GM21528 (cell line): ENCODE data around the gene BACH2.
"Not testable (repeated sequence)": the region's sequence is repeated elsewhere in the genome, so short reads cannot be mapped to it uniquely, and the experiment has no call there.

Experiments used
- ATAC-seq: cut with Tn5 transposase; IDR thresholded peaks from one replicate; pipeline ENCODE4 v1.9.1; 2021; ENCODE audit warnings: mild to moderate bottlenecking, moderate library complexity; ENCODE audit not compliant: unreplicated experiment, low FRiP score

Gene BACH2

DNA sequence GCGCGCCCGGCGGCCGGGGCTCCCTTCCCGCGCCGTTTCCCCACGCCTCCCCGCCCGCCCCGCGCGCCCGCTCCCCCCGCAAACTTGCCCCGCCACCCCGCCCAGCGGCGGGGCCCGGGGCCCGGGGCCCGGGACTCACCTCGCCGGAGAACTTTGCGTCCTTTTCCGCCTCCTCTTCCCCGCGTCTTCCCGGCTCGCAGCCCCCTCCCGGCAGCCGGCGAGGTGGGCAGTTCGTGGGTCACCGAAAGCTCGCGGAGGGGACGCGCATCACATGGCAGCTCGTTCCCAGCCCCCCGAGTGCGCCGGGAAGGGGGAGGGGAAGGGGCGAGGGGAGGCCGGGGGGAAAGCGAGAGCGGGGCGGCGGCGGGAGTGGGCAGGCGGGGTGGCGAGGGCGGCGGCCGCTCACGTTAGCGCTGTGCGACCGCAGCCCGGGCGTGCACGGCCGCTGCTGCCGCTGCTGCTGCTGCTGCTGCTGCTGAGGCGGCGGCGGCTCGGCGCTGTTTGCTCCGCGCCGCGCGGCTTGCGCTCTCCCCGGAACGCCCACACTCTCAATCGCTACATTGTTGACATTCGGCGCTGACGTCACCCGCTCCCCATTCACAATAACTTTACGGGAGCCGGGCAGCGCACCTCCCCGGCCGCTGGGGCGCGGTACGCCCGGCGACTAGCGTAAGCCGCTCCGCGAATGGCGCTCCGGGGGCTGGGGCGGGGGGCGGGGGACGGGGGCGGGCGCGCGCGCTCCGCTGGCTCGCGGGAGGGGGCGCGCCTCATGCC, at the start of gene BACH2:
BACH2 (minus strand) TSS at position 503 of the 774 bp plus-strand sequence. CDS start 287,999 bp downstream, outside the sequence.
- ATAC-seq, result peak; percentile 68

- ATAC-seq, result no peak
These were observed 46.9 kb upstream of the BACH2 start for GRCh38 chr6:90343576-90343975.

- ATAC-seq, result no peak
These were observed 41.8 kb upstream of the BACH2 start for GRCh38 chr6:90338409-90338808.

DNA sequence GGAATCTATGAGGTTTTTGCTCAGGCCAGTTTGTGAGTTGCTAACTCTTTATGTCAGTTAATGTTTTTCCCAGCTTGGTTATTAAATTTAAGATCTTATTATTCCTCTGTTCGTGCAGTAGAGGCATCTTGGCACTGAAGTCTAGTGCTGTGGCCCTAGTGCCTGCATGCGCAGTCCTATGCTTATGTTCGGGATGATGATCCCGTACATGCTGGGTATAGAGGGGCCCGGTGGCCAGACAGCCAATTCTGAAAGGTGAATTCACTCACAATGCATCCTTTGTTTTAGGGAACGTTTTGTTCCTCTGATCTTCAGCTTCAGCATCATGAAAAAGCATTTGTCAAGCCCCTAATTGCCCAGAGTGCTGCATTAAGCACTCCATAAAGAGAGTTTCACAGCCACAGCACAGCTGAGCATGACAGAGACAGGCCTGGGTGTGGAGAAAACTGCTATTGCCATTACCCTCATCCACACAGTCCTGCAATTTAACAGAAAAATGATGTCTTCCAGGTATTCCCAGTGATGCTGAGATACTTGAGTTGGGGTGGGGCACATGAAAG, 39.8 kb upstream of the BACH2 start:
- no peak for ATAC-seq

- ATAC-seq, result no peak
These were observed 37.3 kb upstream of the BACH2 start for GRCh38 chr6:90333928-90334327.

- not testable (repeated sequence) for ATAC-seq
These were observed 36.4 kb upstream of the BACH2 start for GRCh38 chr6:90332978-90333543.

DNA sequence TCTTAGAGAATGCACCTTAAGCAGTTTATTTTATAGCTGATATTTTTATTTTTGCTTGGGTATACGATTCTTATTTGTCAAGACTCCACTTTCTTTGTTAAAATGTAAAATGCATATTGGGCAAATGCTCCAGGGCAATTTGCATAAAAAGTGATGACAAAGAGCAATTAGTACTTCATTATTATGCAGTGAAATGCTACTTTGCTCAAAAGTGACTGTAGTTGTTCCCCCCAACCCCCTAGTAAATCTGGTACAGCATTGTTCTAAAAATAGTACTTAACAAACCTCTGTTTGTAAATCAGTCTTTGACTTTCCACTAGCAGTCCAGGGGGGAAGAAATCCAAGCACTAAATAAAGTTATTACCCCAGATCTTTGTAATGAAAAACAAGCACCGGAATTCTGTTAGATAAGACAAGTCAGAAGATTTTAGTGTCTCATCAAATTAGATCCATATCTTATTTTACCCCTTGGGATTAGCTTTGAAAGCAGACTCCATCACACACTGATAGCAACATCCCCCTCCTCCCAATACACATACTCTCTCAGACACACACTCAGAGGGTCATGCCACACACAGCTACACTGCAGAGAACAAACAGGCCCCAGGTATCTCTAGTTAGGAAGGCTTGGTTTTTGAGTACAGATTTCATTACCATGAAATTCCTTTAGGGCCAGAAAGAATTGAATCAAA, 32.9 kb upstream of the BACH2 start:
- no peak for ATAC-seq

DNA sequence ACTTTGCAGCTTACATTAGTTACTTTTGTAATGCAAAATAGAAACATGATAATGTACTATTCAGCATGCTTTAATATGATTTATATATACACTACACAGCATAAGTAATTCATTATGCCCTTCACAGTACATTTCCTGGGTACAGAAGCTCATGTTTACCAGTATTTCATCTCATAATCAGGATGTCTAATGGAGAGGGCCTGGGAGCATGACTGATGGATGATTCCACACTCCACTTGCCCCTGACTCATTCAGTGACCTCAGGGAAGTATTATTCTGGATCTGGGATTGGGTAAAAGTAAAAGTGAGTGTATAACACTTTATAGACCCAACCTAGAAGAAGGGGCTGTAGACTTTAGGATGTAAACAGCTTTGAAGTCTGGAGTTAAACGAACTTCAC, 31.4 kb upstream of the BACH2 start:
- ATAC-seq, result no peak

DNA sequence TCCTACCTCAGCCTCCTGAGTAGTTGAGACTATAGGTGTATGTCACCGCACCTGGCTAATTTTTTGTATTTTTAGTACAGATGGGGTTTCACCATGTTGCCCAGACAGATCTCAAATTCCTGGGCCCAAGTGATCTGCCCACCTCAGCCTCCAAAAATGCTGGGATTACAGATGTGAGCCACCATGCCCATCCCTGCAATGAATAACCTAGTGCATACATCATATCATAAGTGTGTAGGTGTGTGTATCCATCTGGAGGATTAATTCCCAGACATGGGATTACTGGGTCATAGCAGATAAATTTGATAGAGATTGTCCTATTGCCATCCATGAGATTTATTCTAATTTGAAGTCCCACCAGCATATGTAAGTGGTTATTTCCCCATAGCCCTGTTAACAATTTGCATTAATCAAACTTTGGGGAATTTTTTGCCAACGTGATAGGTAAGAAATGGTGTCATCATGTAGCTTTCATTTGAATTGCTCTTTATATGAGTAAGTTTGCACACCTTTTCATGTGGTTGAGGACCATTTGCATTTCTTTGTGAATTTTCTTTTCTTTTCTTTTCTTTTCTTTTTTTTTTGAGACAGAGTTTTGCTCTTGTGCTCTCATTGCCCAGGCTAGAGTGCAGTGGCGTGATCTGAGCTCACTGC, 29.9 kb upstream of the BACH2 start:
- no peak for ATAC-seq

- no peak for ATAC-seq
These were observed 27.1 kb upstream of the BACH2 start for GRCh38 chr6:90323706-90324105.

GRCh38 chr6:90322976-90323474, 26.4 kb upstream of the BACH2 start:
- no peak for ATAC-seq

DNA sequence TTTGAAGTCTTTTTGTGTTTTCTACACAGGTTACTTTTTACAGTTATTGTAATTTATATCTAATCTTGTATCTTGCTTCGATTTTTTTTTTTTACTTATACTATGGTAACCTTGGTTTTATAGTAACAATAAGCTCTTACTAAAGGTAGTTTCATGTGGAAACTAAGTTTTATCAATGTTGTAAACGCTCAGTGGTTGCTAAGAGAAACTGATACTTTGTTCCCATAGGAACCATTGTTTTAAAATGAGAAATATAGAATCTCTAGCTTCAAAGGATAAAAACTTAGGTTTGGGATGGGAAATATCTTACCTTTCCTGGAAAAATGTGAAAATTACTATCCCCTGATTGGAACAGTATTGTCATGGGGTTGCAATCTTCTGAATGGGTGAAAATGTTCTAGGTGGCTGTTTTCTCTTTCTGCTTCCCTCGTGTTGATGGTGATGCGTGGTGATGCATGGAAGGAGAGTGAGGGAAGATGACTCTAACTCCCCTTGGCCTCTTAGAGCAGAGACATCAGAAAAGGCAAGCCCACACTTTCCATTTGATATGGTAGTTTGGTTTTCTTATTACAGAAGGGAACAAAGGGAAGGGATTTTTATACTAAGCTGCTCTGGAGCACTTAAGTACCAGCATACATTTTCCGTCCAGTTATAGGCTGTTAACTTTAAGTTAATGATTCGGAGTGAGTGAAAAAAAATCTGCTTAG, 23.5 kb upstream of the BACH2 start:
- no peak for ATAC-seq

DNA sequence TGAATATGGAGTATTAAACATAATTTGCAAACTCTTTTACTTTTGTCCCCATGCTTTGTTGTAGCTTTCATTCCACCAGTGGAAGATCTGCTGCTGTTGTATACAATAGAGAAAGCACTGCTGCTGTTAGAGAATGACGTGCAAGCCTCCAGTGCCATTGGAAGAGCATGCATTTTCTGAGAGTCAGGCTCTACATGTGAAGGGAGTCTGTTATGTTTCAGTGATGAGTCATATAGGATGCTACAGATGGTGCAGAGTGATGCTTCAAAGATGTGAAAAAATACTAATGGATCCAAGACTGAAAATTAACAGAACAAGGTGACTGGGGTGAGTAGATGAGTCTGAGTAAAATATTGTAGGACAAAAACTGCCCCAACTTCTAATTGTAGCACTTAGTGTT, 22.4 kb upstream of the BACH2 start:
- no peak for ATAC-seq

GRCh38 chr6:90315986-90316385, 19.3 kb upstream of the BACH2 start:
- ATAC-seq, result no peak

DNA sequence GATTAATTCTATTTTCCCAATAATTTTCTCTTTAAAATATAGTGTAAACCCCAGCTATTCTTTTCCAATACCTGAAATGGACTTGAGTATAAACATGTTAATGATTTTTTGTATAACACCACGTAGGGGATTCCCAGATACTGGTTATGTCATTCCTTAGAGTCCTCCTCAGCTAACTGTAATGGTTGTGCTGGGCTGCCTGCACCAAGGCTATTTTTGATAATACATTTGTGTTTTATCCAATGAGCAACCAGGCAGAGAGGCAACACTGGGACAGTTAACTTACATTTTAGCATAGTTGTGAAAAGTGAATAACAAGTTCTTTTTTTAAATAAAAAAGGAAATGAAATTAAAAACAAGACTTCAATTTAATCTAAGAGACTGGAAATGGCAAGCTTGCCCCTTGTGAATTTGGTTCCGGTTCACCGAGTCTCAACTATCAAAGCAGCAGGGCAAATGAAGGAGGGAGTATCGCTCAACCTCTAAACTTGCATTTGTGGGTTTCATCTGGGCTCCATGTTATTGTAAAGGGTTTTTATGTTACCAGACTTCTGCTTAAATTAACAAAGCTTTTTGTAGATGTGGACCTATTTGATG, 18.8 kb upstream of the BACH2 start:
- ATAC-seq, result no peak

GRCh38 chr6:90314514-90314913, 17.9 kb upstream of the BACH2 start:
- ATAC-seq, result no peak

- ATAC-seq, result no peak
These were observed 14.9 kb upstream of the BACH2 start for GRCh38 chr6:90311569-90311968.

DNA sequence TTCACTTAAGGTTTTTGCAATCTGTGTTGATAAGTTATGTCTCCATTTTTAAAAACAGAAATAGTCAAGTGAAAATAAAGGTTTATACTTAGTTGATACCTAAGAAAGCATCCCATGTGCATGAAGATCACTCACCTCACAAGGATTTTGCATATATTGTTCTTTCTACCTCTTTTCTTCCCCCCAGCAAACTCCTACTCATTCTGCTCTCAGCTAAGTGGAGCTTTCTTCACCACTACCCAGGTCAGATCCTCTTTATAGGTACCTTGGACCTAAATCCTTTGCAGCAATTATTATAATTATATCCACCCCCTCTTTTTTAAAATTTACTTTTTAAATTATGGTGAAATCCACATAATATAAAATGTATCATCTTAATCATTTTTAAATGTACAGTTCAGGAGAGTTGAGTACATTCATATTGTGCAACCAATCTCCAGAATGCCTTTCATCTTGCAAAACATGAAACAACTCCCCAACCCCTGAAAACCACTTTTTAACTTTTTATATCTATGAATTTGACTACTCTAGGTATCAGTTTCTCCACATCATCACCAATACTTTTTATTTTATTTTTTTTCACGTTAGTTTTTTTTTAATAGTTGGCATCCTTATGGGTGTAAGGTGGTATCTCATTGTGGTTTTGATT, 9.3 kb upstream of the BACH2 start:
- ATAC-seq, result no peak

- ATAC-seq, result no peak
These were observed 7.7 kb upstream of the BACH2 start for GRCh38 chr6:90304308-90304707.
